HK-2 (cell line): ENCODE data around the gene KANK2.

Experiments used
- DNase-seq: peaks from one replicate; pipeline ENCODE4 v3.0.0-alpha.2; 2018; ENCODE audit not compliant: unreplicated experiment

KANK2 gene

GRCh38 chr19:11225815-11226214 lies 28.5 kb upstream of the KANK2 start:
- DNase-seq = no peak

GRCh38 chr19:11225172-11225571 lies 27.8 kb upstream of the KANK2 start:
- DNase-seq = no peak

GRCh38 chr19:11224429-11224828 lies 27.1 kb upstream of the KANK2 start:
- no peak for DNase-seq

- no peak for DNase-seq
Measured at GRCh38 chr19:11223200-11223599, 25.9 kb upstream of the KANK2 start.

GRCh38 chr19:11221082-11221598 lies 23.8 kb upstream of the KANK2 start:
- DNase-seq = no peak

- no peak for DNase-seq
Measured at GRCh38 chr19:11214387-11214786, 17.0 kb upstream of the KANK2 start.

GRCh38 chr19:11210656-11210928 lies 13.2 kb upstream of the KANK2 start:
- DNase-seq = no peak

- no peak for DNase-seq
Measured at GRCh38 chr19:11209839-11210655, 12.7 kb upstream of the KANK2 start.

GRCh38 chr19:11208561-11209471 lies 11.5 kb upstream of the KANK2 start:
- DNase-seq = no peak

- no peak for DNase-seq
Measured at GRCh38 chr19:11205939-11206570, 8.7 kb upstream of the KANK2 start.

- DNase-seq = no peak
Measured at GRCh38 chr19:11204943-11205349, 7.6 kb upstream of the KANK2 start.

GRCh38 chr19:11204076-11204602 lies 6.8 kb upstream of the KANK2 start:
- no peak for DNase-seq

GRCh38 chr19:11203194-11204075 lies 6.1 kb upstream of the KANK2 start:
- peak; percentile 86 for DNase-seq

GRCh38 chr19:11202488-11203193 lies 5.3 kb upstream of the KANK2 start:
- DNase-seq = no peak

- no peak for DNase-seq
Measured at GRCh38 chr19:11201791-11202190, 4.4 kb upstream of the KANK2 start.

- DNase-seq = no peak
Measured at GRCh38 chr19:11200931-11201330, 3.6 kb upstream of the KANK2 start.

- DNase-seq = no peak
Measured at GRCh38 chr19:11200015-11200574, 2.8 kb upstream of the KANK2 start.

GRCh38 chr19:11199517-11199916 lies 2.2 kb upstream of the KANK2 start:
- no peak for DNase-seq

- no peak for DNase-seq
Measured at GRCh38 chr19:11198769-11199424, 1.6 kb upstream of the KANK2 start.

GRCh38 chr19:11198175-11198534 lies 810 bp upstream of the KANK2 start:
- DNase-seq = no peak
